HK-2 (cell line): ENCODE data around the gene STRN4.

Source experiments
- DNase-seq: peaks from one replicate; pipeline ENCODE4 v3.0.0-alpha.2; 2018; ENCODE audit not compliant: unreplicated experiment

Gene STRN4

GRCh38 chr19:46726551-46726950 lies 19.7 kb downstream of the STRN4 start:
- no peak for DNase-seq

GRCh38 chr19:46725859-46726393 lies 20.3 kb downstream of the STRN4 start:
- no peak for DNase-seq

GRCh38 chr19:46725036-46725820 lies 21.0 kb downstream of the STRN4 start:
- no peak for DNase-seq

GRCh38 chr19:46724468-46724867 lies 21.8 kb downstream of the STRN4 start:
- no peak for DNase-seq

- no peak for DNase-seq
Observed at GRCh38 chr19:46723471-46723870, 22.8 kb downstream of the STRN4 start.

- DNase-seq: no peak
Observed at GRCh38 chr19:46723023-46723461, 23.2 kb downstream of the STRN4 start.

- DNase-seq: no peak
Observed at GRCh38 chr19:46722421-46723022, 23.7 kb downstream of the STRN4 start.

GRCh38 chr19:46722004-46722380 lies 24.3 kb downstream of the STRN4 start:
- DNase-seq: no peak

GRCh38 chr19:46721269-46722003 lies 24.8 kb downstream of the STRN4 start:
- no peak for DNase-seq

- DNase-seq: no peak
Observed at GRCh38 chr19:46720503-46721239, 25.6 kb downstream of the STRN4 start.

- DNase-seq: no peak
Observed at GRCh38 chr19:46719629-46720502, 26.4 kb downstream of the STRN4 start.

- DNase-seq: no peak
Observed at GRCh38 chr19:46718934-46719622, 27.2 kb downstream of the STRN4 start.

GRCh38 chr19:46718157-46718933 lies 27.9 kb downstream of the STRN4 start:
- no peak for DNase-seq

- DNase-seq: no peak
Observed at GRCh38 chr19:46717716-46718143, 28.5 kb downstream of the STRN4 start.

- DNase-seq: peak; percentile 85
Observed at GRCh38 chr19:46717034-46717715, 29.1 kb downstream of the STRN4 start, which contains the start of gene PRKD2. Gene PRKD2 (minus strand): TSS chr19:46717114. CDS start chr19:46716370, 744 bp downstream.

- no peak for DNase-seq
Observed at GRCh38 chr19:46716672-46717033, 29.6 kb downstream of the STRN4 start.

GRCh38 chr19:46715975-46716671 lies 30.1 kb downstream of the STRN4 start:
- no peak for DNase-seq

GRCh38 chr19:46715620-46715974 lies 30.7 kb downstream of the STRN4 start:
- DNase-seq: no peak
